ENCODE measurements around the gene RPL39L. TPM values are rescaled to one million over a fixed set of nuclear protein-coding genes. Genes with fewer than 3 reads are reported as not detected.

Gene RPL39L
- total and polyA plus RNA-seq, 10 of the 15 experiments (the other 5 are each of a cell fraction or from before 2014, with no cell fraction given) = 12.5 to 67.8 (median 31.3) TPM

GRCh38 chr3:187131981-187132380 is 7.3 kb downstream of the RPL39L start:
- in situ Hi-C loops (cut with MboI) = no loop called here
- ChIA-PET POLR2A (no interaction called here), CTCF (interaction anchor here (1.5 to 2.0 kb wide), 2 partner anchors 7 to 19 kb away, joined by 6 to 9 read pairs; partner anchors contain the start of gene RPL39L), SMC1A (ENCODE audit: uncharacterized antibody, unreplicated experiment) (interaction anchor here (0.6 to 1.3 kb wide), 2 partner anchors 18 to 33 kb away, joined by 4 to 6 read pairs; no protein-coding TSS in a partner anchor), RAD21 (ENCODE audit: unreplicated experiment) (interaction anchor here (0.5 kb wide), 1 partner anchor 18 kb away, joined by 3 read pairs; no protein-coding TSS in a partner anchor)
- H3K36me3 ChIP-seq (ENCODE audit: control insufficient read depth in 2 of 2, insufficient read depth in 2 of 2, low read length in 1 of 2) = no peaks in the 10 kb centered on the region
- no peak overlapping the region for H2AFZ ChIP-seq (ENCODE audit: control insufficient read depth, low read depth, low read length)
- no peak overlapping the region for H3K4me2 ChIP-seq (ENCODE audit: control insufficient read depth, insufficient read depth)
- DNase-seq (ENCODE audit: low read depth, low spot score) (no peak), ATAC-seq (no peak), FAIRE-seq (no peak)
- no peaks in the 10 kb centered on the region for H3K27me3 ChIP-seq (replicated peaks in 1 of 2; ENCODE audit: control insufficient read depth in 2 of 2, insufficient read depth in 2 of 2, low read length in 1 of 2)
- BruUV-seq (replicated peaks) = no TSS peak
- H3K4me3 ChIP-seq = no peak overlapping the region
- no peak overlapping the region for H3K27ac ChIP-seq (ENCODE audit: control insufficient read depth, insufficient read depth)
- peaks cover 10% of the 10 kb centered on the region; the same call in 1 of the 2 replicates for H3K4me1 ChIP-seq (ENCODE audit: control insufficient read depth, insufficient read depth, low read length)
- H3K9me3 ChIP-seq (replicated peaks; ENCODE audit: control insufficient read depth, insufficient read depth, low read length) = peaks cover 30% of the 10 kb centered on the region
- no peaks in the 10 kb centered on the region for H4K20me1 ChIP-seq (ENCODE audit: control insufficient read depth, insufficient read depth)
- TF ChIP-seq, protein P1, sequence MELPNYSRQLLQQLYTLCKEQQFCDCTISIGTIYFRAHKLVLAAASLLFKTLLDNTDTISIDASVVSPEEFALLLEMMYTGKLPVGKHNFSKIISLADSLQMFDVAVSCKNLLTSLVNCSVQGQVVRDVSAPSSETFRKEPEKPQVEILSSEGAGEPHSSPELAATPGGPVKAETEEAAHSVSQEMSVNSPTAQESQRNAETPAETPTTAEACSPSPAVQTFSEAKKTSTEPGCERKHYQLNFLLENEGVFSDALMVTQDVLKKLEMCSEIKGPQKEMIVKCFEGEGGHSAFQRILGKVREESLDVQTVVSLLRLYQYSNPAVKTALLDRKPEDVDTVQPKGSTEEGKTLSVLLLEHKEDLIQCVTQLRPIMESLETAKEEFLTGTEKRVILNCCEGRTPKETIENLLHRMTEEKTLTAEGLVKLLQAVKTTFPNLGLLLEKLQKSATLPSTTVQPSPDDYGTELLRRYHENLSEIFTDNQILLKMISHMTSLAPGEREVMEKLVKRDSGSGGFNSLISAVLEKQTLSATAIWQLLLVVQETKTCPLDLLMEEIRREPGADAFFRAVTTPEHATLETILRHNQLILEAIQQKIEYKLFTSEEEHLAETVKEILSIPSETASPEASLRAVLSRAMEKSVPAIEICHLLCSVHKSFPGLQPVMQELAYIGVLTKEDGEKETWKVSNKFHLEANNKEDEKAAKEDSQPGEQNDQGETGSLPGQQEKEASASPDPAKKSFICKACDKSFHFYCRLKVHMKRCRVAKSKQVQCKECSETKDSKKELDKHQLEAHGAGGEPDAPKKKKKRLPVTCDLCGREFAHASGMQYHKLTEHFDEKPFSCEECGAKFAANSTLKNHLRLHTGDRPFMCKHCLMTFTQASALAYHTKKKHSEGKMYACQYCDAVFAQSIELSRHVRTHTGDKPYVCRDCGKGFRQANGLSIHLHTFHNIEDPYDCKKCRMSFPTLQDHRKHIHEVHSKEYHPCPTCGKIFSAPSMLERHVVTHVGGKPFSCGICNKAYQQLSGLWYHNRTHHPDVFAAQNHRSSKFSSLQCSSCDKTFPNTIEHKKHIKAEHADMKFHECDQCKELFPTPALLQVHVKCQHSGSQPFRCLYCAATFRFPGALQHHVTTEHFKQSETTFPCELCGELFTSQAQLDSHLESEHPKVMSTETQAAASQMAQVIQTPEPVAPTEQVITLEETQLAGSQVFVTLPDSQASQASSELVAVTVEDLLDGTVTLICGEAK (IDR thresholded peaks at IDR 0.05; ENCODE audit: borderline replicate concordance) = no peak
- TF ChIP-seq ESRRA (IDR thresholded peaks at IDR 0.05; ENCODE audit: low read length) (no peak), SREBF1 (IDR thresholded peaks at IDR 0.05; ENCODE audit: low read length) (no peak), ZNF687 (IDR thresholded peaks at IDR 0.05) (no peak), ATF2 (IDR thresholded peaks at IDR 0.05; ENCODE audit: low read length) (no peak), HDAC6 (IDR thresholded peaks at IDR 0.05; ENCODE audit: unreplicated experiment) (no peak), SUZ12 (IDR thresholded peaks at IDR 0.05; ENCODE audit: unreplicated experiment) (no peak), STAT3 (IDR thresholded peaks at IDR 0.05; ENCODE audit: low read depth, low read length) (no peak), NR2C1 (IDR thresholded peaks at IDR 0.05) (no peak)
- TF ChIP-seq, protein P2, sequence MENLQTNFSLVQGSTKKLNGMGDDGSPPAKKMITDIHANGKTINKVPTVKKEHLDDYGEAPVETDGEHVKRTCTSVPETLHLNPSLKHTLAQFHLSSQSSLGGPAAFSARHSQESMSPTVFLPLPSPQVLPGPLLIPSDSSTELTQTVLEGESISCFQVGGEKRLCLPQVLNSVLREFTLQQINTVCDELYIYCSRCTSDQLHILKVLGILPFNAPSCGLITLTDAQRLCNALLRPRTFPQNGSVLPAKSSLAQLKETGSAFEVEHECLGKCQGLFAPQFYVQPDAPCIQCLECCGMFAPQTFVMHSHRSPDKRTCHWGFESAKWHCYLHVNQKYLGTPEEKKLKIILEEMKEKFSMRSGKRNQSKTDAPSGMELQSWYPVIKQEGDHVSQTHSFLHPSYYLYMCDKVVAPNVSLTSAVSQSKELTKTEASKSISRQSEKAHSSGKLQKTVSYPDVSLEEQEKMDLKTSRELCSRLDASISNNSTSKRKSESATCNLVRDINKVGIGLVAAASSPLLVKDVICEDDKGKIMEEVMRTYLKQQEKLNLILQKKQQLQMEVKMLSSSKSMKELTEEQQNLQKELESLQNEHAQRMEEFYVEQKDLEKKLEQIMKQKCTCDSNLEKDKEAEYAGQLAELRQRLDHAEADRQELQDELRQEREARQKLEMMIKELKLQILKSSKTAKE (IDR thresholded peaks at IDR 0.05; ENCODE audit: low read depth, poor library complexity, severe bottlenecking) = no peak
- H3K79me2 ChIP-seq (ENCODE audit: control insufficient read depth, insufficient read depth, low read length) = no peaks in the 10 kb centered on the region; the same call in 1 of the 2 replicates
- intact Hi-C loops (cut with micrococcal nuclease; ENCODE audit: unreplicated experiment) = no loop called here
- 99% methylated on average over 3 of the region's 3 CpGs for WGBS (ENCODE audit: insufficient coverage, insufficient replicate concordance, low lambda C conversion rate, missing lambda C conversion rate)
- no peak overlapping the region for H3K9ac ChIP-seq (ENCODE audit: control insufficient read depth, insufficient read depth, low read length)

All from GM12878 (cell line).